K562 (cell line): Measurements from ENCODE around the gene FA2H. TPM values are rescaled to one million over a fixed set of nuclear protein-coding genes. Genes with fewer than 3 reads are reported as not detected.

ENCODE experiments used
- ATAC-seq: fragments of 200-7000 bp; cut with Tn5 transposase; 3 replicates; pipeline ENCODE4 v1.9.1; 2020; ENCODE audit warnings: moderate library complexity
- BruUV-seq: library from RNA; stranded (reverse); fragments of 400-500 nt; replicated peaks from 2 replicates; lab custom pipeline; 2021; lab: Mats Ljungman, UMichigan
- CTCF ChIA-PET: fragments of 300-600 bp; formaldehyde crosslinking; extraction: SDS; loops from one replicate; lab custom pipeline; 2021; ENCODE audit warnings: low intra/inter-chr PET ratio; lab: Yijun Ruan, JAX
- POLR2A ChIA-PET: fragments of 300-600, 350-650 bp; sonication (Branson Sonifier 250); formaldehyde crosslinking; extraction: SDS; loops from one replicate; lab custom pipeline; 2021; ENCODE audit warnings: antibody characterized with exemption, inconsistent platforms; lab: Yijun Ruan, JAX
- DNase-seq, 4 experiments: peaks; one replicate each; pipeline versions ENCODE4 v3.0.0 to v3.0.0-alpha.2; 2011 to 2018; ENCODE audit warnings: low spot score in 3 of 4, mixed read lengths in 3 of 4; ENCODE audit errors: extremely low read depth in 1 of 4
- FAIRE-seq: peaks from 2 replicates; lab custom pipeline; 2011; peaks lifted over from hg19 to GRCh38; lab: Jason Lieb, UNC
- H2AFZ ChIP-seq: 2 replicates; pipeline ENCODE4 v1.6.0; 2011; ENCODE audit warnings: low read depth, low read length, control low read depth, inconsistent platforms
- H3K27ac ChIP-seq: fragments of 200-600 bp; 3 replicates; pipeline ENCODE4 v1.8.0; 2011; ENCODE audit warnings: low read depth, mild to moderate bottlenecking, control low read depth, inconsistent platforms, low read length, moderate library complexity, mixed read lengths; ENCODE audit errors: extremely low read depth
- H3K27me3 ChIP-seq, 2 experiments: fragments of 300-600 bp in 1 of 2; 2 replicates in 1 of 2; 3 replicates in 1 of 2; pipeline versions ENCODE4 v1.6.0 to v1.8.0; 2011; ENCODE audit warnings: inconsistent platforms in 2 of 2, low read length in 2 of 2, mild to moderate bottlenecking in 1 of 2, mixed read lengths in 1 of 2, moderate library complexity in 1 of 2; ENCODE audit not compliant: control insufficient read depth in 2 of 2, insufficient read depth in 2 of 2
- H3K36me3 ChIP-seq: fragments of 300-600 bp; 3 replicates; pipeline ENCODE4 v1.8.0; 2011; ENCODE audit warnings: mild to moderate bottlenecking, low read length, inconsistent platforms; ENCODE audit not compliant: control insufficient read depth, insufficient read depth
- H3K4me1 ChIP-seq, 2 experiments: fragments of 200-600 bp in 1 of 2; replicated peaks in 1 of 2; 2 replicates in 1 of 2; 3 replicates in 1 of 2; pipeline versions ENCODE4 v1.5.1 to v1.8.0; 2011; ENCODE audit warnings: inconsistent platforms in 2 of 2, low read length in 2 of 2, mild to moderate bottlenecking in 1 of 2, mixed read lengths in 1 of 2, moderate library complexity in 1 of 2; ENCODE audit not compliant: control insufficient read depth in 2 of 2, insufficient read depth in 2 of 2
- H3K4me2 ChIP-seq: 2 replicates; pipeline ENCODE4 v1.6.1; 2011; ENCODE audit warnings: low read length, control low read depth, inconsistent platforms, mixed read lengths; ENCODE audit not compliant: insufficient read depth
- H3K4me3 ChIP-seq: fragments of 200-600 bp; sonication (generic), shearing (Covaris generic); 2 replicates; pipeline ENCODE4 v1.5.1; 2016; ENCODE audit warnings: control low read depth, inconsistent platforms
- H3K79me2 ChIP-seq: fragments of 200-600 bp; 3 replicates; pipeline ENCODE4 v1.8.0; 2011; ENCODE audit warnings: low read length, inconsistent platforms; ENCODE audit not compliant: control insufficient read depth, insufficient read depth
- H3K9ac ChIP-seq, 2 experiments: 2 replicates each; pipeline versions ENCODE4 v1.6.0 to v1.6.1; 2011; ENCODE audit warnings: low read depth in 2 of 2, low read length in 2 of 2, control low read depth in 1 of 2, inconsistent platforms in 1 of 2, mild to moderate bottlenecking in 1 of 2, mixed read lengths in 1 of 2; ENCODE audit not compliant: insufficient read depth in 1 of 2
- H3K9me1 ChIP-seq: one replicate; pipeline ENCODE4 v1.6.0; 2011; ENCODE audit warnings: inconsistent platforms, mild to moderate bottlenecking, low read length, moderate library complexity; ENCODE audit not compliant: control insufficient read depth, insufficient read depth
- H3K9me3 ChIP-seq: replicated peaks from 2 replicates; pipeline ENCODE4 v1.5.1; 2011; ENCODE audit warnings: low read depth, low read length, inconsistent platforms; ENCODE audit not compliant: control insufficient read depth, insufficient read depth
- H4K20me1 ChIP-seq: replicated peaks from 2 replicates; pipeline ENCODE4 v1.6.1; 2011; ENCODE audit warnings: low read length, inconsistent platforms, mixed read lengths; ENCODE audit not compliant: control insufficient read depth, insufficient read depth
- ATF1 ChIP-seq, 2 experiments: fragments of 450-650 bp in 1 of 2; IDR thresholded peaks; 2 replicates each; pipeline ENCODE4 v1.6.1; 2016; ENCODE audit warnings: missing compliant biosample characterization in 1 of 2, missing genetic modification characterization in 1 of 2
- U2AF1 ChIP-seq: fragments of 200-400 bp; formaldehyde crosslinking; optimal IDR thresholded peaks from 2 replicates; pipeline ENCODE3; 2017; ENCODE audit warnings: mild to moderate bottlenecking, low read depth, low read length, moderate library complexity
- ZBTB11 ChIP-seq, 3 experiments: fragments of 200-800 bp in 1 of 3; fragments of 250-450 bp in 1 of 3; fragments of 450-650 bp in 1 of 3; sonication (Bioruptor Pico) in 1 of 3; sonication (Bioruptor generic) in 1 of 3; formaldehyde crosslinking in 1 of 3; IDR thresholded peaks; 2 replicates each; pipeline versions ENCODE4 v1.6.1 to v1.8.0; 2016 to 2022; ENCODE audit warnings: mild to moderate bottlenecking in 2 of 3, missing genetic modification characterization in 2 of 3, missing compliant biosample characterization in 1 of 3, moderate library complexity in 1 of 3
- WGBS: fragments of 100-300 bp; shearing (Covaris generic); methylation state at CpG from one replicate; pipeline ENCODE4 v1.1.6; 2016; ENCODE audit warnings: low coverage, mixed read lengths; ENCODE audit not compliant: insufficient coverage; ENCODE audit errors: missing lambda C conversion rate; 5-methylcytosine and 5-hydroxymethylcytosine counted together
- in situ Hi-C: fragments of 300-500 bp; cut with MboI; formaldehyde crosslinking; loops from 4 replicates; pipeline ENCODE4 v1.15.0; 2018; ENCODE audit warnings: inconsistent platforms, mixed read lengths
- intact Hi-C: fragments of 100-400 bp; cut with micrococcal nuclease; formaldehyde crosslinking; loops from 2 replicates; pipeline ENCODE4 v1.14.2; 2022
- polyA plus RNA-seq, 8 experiments: library from polyadenylated mRNA; depleted of rRNA in 4 of 8; stranded (reverse) in 5 of 8; unstranded in 3 of 8; fragments of >200 nt; fragmentation: Nextera tagmentation in 2 of 8; fragmentation: Illumina TruSeq in 1 of 8; extraction: Ambion mirVana in 2 of 8; extraction: Trizol in 1 of 8; gene quantifications; 2 replicates each; pipeline versions ENCODE4 v1.2.1 to v1.2.3, GENCODE V29; 2011 to 2014; ENCODE audit warnings: inconsistent platforms in 1 of 8, missing spikeins in 1 of 8
- total RNA-seq, 7 experiments: library from RNA; depleted of rRNA in 6 of 7; stranded (reverse); fragments of >200 nt in 6 of 7; fragmentation: Illumina TruSeq in 2 of 7; extraction: Trizol in 2 of 7; gene quantifications; 2 replicates each; pipeline versions ENCODE4 v1.2.1 to v1.2.3, GENCODE V29; 2011 to 2021; ENCODE audit warnings: low replicate concordance in 1 of 7

Gene FA2H
- total and polyA plus RNA-seq, 9 of the 15 experiments (the other 6 are each of a cell fraction or from before 2014, with no cell fraction given), result not detected

- TF ChIP-seq ZBTB11 (CRISPR knock-in tag; IDR thresholded peaks at IDR 0.05) (no peak), ATF1 (CRISPR knock-in tag; IDR thresholded peaks at IDR 0.05) (no peak), ATF1 (tag; IDR thresholded peaks at IDR 0.05) (peak; percentile 36; the same call in 1 of the 2 replicates)
Observed at GRCh38 chr16:74740795-74741304, 33.8 kb downstream of the FA2H start (continued).

GRCh38 chr16:74739275-74739674 lies 35.3 kb downstream of the FA2H start:
- no peak for DNase-seq
- CTCF ChIA-PET, result no interaction called here
- H2AFZ ChIP-seq, result no peak overlapping the region
- no TSS peak for BruUV-seq
- H3K27me3 ChIP-seq, result peaks cover 10 to 56% of the 10 kb centered on the region in 2 experiments; a peak in 4 of 5 replicates
- H3K36me3 ChIP-seq, result no peaks in the 10 kb centered on the region
- no peaks in the 10 kb centered on the region for H3K9me1 ChIP-seq
- no peaks in the 10 kb centered on the region for H3K79me2 ChIP-seq
- intact Hi-C loops (no loop called here), in situ Hi-C loops (no loop called here)
- no peak overlapping the region for H3K27ac ChIP-seq
- no peaks in the 10 kb centered on the region for H3K9me3 ChIP-seq
- no peak for ATAC-seq
- POLR2A ChIA-PET, result interaction anchor here (0.5 to 1.9 kb wide), 5 partner anchors 8 to 108 kb away, joined by 3 to 5 read pairs (median 3); partner anchors contain the start of gene FA2H
- FAIRE-seq, result no peak
- peak overlapping the region in 1 of 2 experiments; percentile 63; a peak in 2 of 4 replicates for H3K9ac ChIP-seq
- no peak overlapping the region for H3K4me3 ChIP-seq
- H4K20me1 ChIP-seq, result no peaks in the 10 kb centered on the region; the same call in 1 of the 2 replicates
- 8% methylated on average over 6 of the region's 6 CpGs for WGBS
- peaks cover 14 to 38% of the 10 kb centered on the region in 2 experiments; a peak in 4 of 5 replicates for H3K4me1 ChIP-seq
- TF ChIP-seq U2AF1, result no peak
- no peak overlapping the region for H3K4me2 ChIP-seq
